ENCODE results near the gene SLC2A8.

- TF ChIP-seq POLR2A (IDR thresholded peaks at IDR 0.05; ENCODE audit: low read length) (no peak), GATA1 (IDR thresholded peaks at IDR 0.05; ENCODE audit: low read depth, low read length) (no peak)
These were observed 7.4 kb upstream of the SLC2A8 start for GRCh38 chr9:127389381-127390247.
